ENCODE measurements around the gene C4B. TPM values are rescaled to one million over a fixed set of nuclear protein-coding genes. Genes with fewer than 3 reads are reported as not detected.
"Not testable (repeated sequence)": the region's sequence is repeated elsewhere in the genome, so short reads cannot be mapped to it uniquely, and the experiment has no call there.

C4B gene
- polyA plus RNA-seq, 3 donors = 12.0 to 24.1 (median 14.0) TPM

DNA sequence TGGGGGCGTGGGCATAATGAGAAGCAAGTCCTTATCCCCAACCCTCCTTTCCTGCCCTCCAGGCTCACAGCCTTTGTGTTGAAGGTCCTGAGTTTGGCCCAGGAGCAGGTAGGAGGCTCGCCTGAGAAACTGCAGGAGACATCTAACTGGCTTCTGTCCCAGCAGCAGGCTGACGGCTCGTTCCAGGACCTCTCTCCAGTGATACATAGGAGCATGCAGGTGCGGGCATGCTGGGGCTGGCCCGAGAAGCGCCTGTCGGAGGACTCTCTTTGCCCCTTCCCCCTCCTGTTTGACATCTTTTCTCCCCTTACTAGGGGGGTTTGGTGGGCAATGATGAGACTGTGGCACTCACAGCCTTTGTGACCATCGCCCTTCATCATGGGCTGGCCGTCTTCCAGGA, 14.0 kb downstream of the C4B start:
- not testable (repeated sequence) for DNase-seq (ENCODE audit: low read depth in 3 of 3, low spot score in 2 of 3)

DNA sequence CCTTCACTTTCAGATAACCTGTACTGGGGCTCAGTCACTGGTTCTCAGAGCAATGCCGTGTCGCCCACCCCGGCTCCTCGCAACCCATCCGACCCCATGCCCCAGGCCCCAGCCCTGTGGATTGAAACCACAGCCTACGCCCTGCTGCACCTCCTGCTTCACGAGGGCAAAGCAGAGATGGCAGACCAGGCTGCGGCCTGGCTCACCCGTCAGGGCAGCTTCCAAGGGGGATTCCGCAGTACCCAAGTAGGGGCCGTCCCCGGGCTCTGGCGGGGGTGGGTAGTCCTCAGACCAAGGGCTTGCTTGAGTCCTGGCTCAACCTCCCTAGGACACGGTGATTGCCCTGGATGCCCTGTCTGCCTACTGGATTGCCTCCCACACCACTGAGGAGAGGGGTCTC, 15.0 kb downstream of the C4B start:
- DNase-seq (ENCODE audit: low read depth in 3 of 3, low spot score in 2 of 3) = not testable (repeated sequence)

DNA sequence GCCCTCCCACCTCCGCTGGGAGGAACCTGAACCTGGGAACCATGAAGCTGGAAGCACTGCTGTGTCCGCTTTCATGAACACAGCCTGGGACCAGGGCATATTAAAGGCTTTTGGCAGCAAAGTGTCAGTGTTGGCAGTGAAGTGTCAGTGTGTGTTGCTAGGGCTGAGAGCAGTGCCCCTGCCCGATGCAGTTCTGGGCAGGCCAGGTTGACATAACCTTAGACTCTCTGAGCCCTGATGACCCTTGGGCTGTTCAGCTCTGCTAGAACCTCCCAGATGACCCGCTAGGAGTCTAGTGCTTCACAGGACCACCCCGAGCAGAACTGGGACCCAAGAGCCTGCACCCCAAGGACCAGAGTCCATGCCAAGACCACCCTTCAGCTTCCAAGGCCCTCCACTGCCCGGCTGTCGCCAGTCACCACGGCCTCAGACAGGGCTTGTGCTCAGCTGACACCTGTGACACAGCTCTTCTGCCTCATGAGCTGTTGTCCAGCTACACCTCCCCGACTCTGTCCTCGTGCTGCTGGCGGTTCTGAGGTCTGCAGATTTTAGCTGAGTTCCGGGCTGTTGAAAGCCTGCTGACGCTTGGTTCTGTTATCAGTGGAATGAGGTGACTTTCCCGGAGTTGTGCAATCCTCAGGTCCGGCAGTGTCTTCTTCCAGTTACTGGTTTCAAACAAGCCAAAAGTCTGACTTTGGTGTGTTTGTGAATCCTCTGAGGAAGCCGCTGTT, 20.9 kb downstream of the C4B start:
- not testable (repeated sequence) for DNase-seq (ENCODE audit: low read depth in 3 of 3, low spot score in 2 of 3)

DNA sequence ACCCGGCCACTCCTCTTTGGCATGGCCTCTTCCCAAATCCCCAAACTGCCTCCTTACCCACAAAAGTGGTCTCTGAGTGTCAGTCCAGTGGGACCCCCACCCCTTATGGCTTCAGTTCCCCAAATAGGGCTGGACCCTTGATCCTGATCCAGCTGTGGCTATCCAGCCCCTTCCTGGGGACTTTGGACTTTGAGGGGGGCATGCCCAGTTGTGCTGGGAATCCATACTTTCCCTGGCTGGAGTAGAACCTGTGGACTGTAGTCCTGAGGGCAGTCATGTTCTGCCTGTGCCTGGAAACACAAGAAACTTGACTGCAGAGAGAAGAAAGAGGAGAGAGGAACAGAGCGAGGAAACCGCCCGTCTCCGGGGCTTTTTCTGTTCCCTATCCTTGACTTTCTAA, 22.5 kb downstream of the C4B start:
- DNase-seq (ENCODE audit: low read depth in 3 of 3, low spot score in 2 of 3) = not testable (repeated sequence)

DNA sequence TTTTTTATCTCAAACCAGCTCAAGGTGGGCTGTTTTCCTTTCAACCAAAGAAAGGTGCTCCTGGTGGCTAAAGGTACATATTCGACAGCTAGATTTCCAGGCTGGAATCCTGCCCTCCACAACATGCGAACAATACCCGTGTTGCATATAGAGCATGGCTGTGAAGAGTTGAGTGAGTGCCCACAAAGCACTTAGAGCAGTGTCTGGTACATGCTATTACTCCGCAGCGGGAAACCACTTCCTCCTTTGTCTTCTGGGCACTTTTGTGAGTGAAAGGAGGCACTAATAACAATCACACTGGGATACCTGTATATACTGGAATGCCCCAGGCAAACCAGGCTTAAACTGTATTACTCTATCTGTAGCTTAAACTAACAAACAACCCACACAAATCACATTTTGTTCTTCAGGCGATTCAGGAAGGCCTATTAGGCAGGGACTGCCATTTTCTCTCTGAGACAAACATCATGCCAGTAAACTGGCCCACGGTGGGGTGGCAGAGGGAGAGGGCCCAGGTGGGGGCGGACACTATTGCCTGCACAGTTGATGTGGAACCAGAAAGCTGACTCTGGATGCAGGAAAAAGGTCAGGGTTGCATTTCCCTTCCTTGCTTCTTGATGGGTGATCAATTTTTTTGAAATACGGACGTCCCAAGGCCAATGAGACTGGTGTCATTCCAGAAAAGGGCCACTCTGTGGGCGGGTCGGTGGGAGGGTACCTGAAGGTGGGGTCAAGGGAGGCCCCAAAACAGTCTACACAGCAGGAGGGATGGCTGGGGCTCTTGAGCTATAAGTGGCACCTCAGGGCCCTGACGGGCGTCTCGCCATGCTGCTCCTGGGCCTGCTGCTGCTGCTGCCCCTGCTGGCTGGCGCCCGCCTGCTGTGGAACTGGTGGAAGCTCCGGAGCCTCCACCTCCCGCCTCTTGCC, 23.3 kb downstream of the C4B start, which contains the start of gene CYP21A2:
TSS of gene CYP21A2 (plus strand) at position 818 of the 927 bp plus-strand sequence. CDS start at position 826, 8 bp downstream.
- DNase-seq (ENCODE audit: low read depth in 3 of 3, low spot score in 2 of 3) = not testable (repeated sequence)

DNA sequence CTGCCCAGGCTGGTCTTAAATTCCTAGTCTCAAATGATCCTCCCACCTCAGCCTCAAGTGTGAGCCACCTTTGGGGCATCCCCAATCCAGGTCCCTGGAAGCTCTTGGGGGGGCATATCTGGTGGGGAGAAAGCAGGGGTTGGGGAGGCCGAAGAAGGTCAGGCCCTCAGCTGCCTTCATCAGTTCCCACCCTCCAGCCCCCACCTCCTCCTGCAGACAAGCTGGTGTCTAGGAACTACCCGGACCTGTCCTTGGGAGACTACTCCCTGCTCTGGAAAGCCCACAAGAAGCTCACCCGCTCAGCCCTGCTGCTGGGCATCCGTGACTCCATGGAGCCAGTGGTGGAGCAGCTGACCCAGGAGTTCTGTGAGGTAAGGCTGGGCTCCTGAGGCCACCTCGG, 24.3 kb downstream of the C4B start:
- DNase-seq (ENCODE audit: low read depth in 3 of 3, low spot score in 2 of 3) = not testable (repeated sequence)

DNA sequence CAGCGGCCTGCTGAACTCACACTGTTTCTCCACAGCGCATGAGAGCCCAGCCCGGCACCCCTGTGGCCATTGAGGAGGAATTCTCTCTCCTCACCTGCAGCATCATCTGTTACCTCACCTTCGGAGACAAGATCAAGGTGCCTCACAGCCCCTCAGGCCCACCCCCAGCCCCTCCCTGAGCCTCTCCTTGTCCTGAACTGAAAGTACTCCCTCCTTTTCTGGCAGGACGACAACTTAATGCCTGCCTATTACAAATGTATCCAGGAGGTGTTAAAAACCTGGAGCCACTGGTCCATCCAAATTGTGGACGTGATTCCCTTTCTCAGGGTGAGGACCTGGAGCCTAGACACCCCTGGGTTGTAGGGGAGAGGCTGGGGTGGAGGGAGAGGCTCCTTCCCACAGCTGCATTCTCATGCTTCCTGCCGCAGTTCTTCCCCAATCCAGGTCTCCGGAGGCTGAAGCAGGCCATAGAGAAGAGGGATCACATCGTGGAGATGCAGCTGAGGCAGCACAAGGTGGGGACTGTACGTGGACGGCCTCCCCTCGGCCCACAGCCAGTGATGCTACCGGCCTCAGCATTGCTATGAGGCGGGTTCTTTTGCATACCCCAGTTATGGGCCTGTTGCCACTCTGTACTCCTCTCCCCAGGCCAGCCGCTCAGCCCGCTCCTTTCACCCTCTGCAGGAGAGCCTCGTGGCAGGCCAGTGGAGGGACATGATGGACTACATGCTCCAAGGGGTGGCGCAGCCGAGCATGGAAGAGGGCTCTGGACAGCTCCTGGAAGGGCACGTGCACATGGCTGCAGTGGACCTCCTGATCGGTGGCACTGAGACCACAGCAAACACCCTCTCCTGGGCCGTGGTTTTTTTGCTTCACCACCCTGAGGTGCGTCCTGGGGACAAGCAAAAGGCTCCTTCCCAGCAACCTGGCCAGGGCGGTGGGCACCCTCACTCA, 25.0 kb downstream of the C4B start:
- not testable (repeated sequence) for DNase-seq (ENCODE audit: low read depth in 3 of 3, low spot score in 2 of 3)

DNA sequence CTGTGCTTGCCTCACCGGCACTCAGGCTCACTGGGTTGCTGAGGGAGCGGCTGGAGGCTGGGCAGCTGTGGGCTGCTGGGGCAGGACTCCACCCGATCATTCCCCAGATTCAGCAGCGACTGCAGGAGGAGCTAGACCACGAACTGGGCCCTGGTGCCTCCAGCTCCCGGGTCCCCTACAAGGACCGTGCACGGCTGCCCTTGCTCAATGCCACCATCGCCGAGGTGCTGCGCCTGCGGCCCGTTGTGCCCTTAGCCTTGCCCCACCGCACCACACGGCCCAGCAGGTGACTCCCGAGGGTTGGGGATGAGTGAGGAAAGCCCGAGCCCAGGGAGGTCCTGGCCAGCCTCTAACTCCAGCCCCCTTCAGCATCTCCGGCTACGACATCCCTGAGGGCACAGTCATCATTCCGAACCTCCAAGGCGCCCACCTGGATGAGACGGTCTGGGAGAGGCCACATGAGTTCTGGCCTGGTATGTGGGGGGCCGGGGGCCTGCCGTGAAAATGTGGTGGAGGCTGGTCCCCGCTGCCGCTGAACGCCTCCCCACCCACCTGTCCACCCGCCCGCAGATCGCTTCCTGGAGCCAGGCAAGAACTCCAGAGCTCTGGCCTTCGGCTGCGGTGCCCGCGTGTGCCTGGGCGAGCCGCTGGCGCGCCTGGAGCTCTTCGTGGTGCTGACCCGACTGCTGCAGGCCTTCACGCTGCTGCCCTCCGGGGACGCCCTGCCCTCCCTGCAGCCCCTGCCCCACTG, 25.9 kb downstream of the C4B start:
- not testable (repeated sequence) for DNase-seq (ENCODE audit: low read depth in 3 of 3, low spot score in 2 of 3)

DNA sequence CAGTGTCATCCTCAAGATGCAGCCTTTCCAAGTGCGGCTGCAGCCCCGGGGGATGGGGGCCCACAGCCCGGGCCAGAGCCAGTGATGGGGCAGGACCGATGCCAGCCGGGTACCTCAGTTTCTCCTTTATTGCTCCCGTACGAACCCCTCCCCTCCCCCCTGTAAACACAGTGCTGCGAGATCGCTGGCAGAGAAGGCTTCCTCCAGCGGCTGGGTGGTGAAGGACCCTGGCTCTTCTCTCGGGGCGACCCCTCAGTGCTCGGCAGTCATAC, 26.4 kb downstream of the C4B start:
- not testable (repeated sequence) for DNase-seq (ENCODE audit: low read depth in 3 of 3, low spot score in 2 of 3)

DNA sequence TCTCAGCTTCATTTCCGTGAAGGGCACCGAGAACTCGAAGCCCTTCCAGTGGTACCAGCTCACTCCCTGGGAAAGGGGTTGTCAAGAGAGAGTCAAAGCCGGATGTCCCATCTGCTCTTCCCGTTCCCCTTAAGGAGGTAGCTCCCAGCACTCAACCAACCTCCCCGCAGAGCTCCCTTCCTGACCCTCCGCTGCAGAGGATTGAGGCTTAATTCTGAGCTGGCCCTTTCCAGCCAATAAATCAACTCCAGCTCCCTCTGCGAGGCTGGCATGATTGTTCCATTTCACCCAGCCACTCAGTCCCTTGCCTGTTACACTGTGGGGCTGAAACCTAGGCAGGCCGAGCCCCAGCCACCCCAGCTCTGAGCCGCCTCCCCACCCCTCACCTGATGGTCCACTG, 26.8 kb downstream of the C4B start:
- not testable (repeated sequence) for DNase-seq (ENCODE audit: low read depth in 3 of 3, low spot score in 2 of 3)

DNA sequence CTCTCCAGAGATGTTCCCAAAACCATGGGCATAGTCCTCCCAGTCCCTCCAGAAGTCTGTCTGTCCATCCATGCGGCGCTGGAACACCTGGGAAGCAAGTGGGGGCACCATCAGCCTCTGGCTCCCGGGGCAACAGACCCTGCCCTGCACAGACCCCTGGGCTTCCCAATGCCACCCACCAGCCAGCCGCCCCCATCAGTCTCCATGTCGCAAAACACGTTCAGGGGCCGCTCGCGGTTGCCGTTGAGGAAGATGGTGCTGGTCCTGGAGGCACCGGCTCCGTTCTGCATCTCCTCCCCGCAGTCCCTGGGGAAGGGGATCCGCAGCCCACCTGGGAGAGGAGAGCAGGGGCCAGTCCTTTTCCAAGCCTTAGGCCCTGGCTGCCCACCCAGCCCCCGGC, 27.7 kb downstream of the C4B start:
- DNase-seq (ENCODE audit: low read depth in 3 of 3, low spot score in 2 of 3) = not testable (repeated sequence)

DNA sequence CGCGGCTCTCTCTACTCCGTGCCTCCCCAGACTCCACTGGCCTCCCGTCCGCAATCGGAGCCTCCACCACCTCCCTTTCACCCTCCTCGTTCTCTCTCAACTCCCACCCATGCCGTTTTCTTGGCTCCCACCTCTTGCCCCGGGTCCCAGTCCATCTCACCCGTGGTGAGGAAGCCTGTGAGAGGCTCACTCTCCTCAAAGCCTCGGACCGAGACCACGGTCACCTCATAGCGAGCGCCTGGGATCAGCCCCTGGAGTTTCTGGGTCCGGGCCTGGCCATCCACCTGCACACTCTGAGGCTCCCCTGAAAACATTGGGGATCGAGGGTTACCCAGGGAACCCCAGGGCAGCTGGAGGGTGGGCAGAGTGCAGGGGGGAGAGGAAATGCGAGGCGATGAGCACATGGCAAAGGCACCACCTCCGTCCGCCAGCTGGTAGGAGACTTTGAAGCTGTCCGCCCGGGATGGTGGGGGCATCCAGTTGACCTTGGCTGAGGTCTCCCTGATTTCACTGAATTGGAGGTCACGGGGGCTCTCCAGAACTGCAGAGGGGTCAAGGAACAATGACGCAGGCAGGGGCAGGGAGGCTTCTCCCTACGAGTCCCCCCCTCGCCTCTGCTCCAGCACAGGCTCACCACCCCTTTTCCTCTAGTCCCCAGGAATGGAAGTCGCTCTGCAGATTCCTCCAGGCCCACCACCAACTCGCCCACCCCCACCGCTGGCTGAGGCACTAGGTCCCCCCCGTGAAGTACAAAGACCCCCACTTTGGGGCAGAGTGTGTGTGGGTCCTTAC, 29.2 kb downstream of the C4B start:
- not testable (repeated sequence) for DNase-seq (ENCODE audit: low read depth in 3 of 3, low spot score in 2 of 3)

DNA sequence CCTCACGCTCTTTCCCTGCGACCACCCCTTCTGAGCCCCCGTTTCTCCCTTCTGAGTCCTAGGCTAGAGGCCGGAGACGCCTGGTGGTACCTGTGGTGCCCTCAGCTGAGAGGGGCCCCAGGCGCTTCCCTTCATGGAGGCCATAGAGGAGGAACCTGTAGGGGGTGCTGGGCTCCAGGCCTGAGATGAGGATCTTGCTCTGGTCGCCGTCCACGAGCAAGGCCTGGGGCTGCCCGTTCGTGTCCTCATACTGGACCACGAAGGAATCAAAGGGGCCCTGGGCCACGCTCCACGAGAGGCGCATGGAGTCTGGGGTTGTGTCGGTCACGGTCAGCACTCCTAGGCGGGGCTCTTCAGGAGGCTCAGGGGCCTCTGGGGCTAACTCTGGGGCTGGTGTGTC, 30.3 kb downstream of the C4B start:
- not testable (repeated sequence) for DNase-seq (ENCODE audit: low read depth in 3 of 3, low spot score in 2 of 3)

DNA sequence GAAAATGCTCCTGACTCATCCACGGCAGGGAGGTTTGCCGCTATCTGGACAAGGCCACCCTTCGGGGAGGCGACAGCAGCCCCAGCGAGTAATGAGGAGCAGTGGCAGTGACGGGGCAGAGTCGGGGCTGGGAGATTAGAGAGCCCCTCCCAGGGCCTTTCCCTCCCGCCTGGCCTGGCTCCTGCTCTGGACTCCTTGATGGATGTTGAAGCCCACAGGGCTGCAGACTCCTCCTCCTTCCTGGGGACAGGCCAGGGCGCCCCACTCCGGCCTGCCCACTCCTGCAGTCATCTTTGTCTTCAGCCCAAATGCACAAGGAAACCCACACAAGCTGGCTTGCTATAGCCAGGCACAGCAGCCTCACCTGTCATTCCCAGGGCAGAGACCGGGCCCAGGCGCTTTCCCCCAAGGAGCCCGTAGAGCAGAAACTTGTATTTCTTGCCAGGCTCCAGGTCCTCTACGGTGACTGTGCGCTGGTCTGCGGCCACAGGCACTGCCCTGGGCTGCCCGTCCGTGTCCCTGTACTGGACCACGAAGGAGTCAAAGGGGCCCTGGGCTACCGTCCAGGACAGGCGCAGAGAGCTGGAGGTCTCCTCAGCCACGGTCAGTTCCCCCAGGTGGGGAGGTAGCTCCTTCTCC, 31.3 kb downstream of the C4B start:
- no peak for DNase-seq (ENCODE audit: low read depth in 3 of 3, low spot score in 2 of 3)

DNA sequence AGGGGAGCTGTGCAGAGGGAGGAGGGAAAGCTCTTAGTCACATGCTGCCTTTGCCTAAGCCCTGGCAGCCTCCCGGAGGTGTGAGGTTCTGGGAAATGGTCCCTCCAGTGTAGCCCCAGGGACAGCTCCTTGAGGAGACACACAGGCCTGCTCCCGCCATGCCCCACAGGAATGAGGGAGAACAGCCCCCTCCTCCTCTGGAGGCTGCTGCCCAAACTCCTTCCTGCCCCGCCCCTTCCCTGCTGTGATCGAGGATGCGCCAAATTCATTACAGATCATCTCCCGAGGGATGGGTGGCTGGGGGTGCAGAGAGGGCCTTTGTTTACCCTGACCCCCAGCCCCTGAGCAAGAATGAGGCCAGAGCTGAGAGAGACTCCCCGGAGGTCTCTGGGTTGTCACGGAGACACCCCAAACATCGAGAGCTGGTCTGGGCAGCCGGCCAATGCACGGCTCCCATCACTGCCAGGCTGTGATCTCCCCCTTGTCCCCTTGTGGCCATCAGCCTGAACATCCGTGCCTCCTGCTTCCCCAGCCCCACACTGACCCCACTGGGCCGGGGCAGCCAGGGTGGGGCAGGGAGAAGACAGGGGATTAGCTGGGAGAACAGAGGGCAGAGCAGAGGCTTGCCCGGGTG, 32.0 kb downstream of the C4B start:
- no peak for DNase-seq (ENCODE audit: low read depth in 3 of 3, low spot score in 2 of 3)

DNA sequence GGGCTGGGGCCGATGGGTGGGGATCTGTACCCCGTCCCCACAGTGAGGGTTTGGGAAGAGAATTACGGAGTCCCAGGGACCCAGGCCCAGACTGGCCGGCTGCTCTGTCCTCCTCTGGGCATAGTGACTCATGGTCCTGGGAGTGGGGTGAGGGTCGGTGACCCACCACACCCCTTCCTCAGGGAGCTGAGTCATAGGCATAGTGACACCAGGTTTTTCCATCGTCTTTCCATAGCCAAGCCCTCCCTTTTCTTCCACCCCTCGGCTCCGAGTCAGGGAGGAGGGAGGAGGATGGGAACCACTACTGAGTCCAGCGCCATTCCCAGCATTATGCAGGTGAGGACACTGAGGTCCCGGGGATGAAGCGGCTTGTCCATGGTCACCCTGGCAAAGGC, 32.5 kb downstream of the C4B start:
- DNase-seq (ENCODE audit: low read depth in 3 of 3, low spot score in 2 of 3) = no peak

DNA sequence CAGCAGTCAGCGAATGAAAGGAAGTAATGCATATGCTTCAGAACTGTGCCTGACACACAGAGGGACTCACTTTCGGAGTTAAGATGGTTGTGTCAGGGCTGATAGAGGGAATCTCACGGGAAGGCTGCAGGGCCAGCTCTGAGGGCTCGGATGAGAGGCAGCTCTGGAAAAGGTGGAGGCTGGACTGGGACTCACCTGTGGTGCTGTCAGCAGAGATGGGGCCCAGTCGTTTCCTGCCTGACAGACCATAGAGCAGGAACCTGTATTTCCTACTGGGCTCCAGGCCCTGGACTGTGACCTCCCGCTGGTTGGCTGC, 32.9 kb downstream of the C4B start:
- DNase-seq (ENCODE audit: low read depth in 3 of 3, low spot score in 2 of 3) = no peak
